GM12891 (cell line): ENCODE data around the gene NKX6-2.

Source experiments
- DNase-seq: peaks from one replicate; pipeline ENCODE4 v3.0.0; 2011; ENCODE audit warnings: low spot score; ENCODE audit not compliant: insufficient read length
- FAIRE-seq: peaks from 2 replicates; lab custom pipeline; 2011; peaks lifted over from hg19 to GRCh38; lab: Jason Lieb, UNC
- PAX5 ChIP-seq: IDR thresholded peaks from 2 replicates; pipeline ENCODE4 v1.6.1; 2011; ENCODE audit warnings: low read length, moderate library complexity, mild to moderate bottlenecking; ENCODE audit not compliant: insufficient read depth, severe bottlenecking
- POLR2A ChIP-seq: IDR thresholded peaks from 2 replicates; pipeline ENCODE4 v1.6.1; 2011; ENCODE audit warnings: low read depth, low read length, control low read depth
- POLR2AphosphoS5 ChIP-seq: IDR thresholded peaks from 2 replicates; pipeline ENCODE4 v1.6.1; 2011; ENCODE audit warnings: low read depth, low read length, control low read depth
- POU2F2 ChIP-seq: IDR thresholded peaks from 2 replicates; pipeline ENCODE4 v1.6.1; 2011; ENCODE audit warnings: low read depth, mild to moderate bottlenecking, control low read depth, low read length, moderate library complexity
- SPI1 ChIP-seq: IDR thresholded peaks from 2 replicates; pipeline ENCODE4 v1.6.1; 2011; ENCODE audit warnings: low read depth, low read length, control low read depth
- TAF1 ChIP-seq: IDR thresholded peaks from 2 replicates; pipeline ENCODE4 v1.6.1; 2011; ENCODE audit warnings: low read depth, low read length, control low read depth

NKX6-2 gene

DNA sequence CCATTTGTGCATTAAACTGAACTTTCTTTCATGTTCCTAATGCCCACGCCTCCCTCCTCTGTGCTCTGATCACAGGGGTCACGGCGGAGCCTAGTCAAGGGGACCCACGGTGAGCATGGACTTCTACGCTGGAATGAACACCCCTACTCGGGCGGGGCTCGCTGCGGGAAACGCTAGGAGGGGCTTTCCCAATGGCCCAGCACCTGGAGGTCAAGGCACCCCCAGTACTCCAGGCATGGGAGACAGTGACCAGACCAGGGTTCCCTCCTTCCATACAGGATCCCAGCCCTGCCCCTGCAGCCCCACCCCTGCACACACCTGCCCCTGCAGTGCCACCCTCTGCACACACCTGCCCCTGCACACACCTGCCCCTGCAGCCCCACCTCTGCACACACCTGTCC is 27.1 kb upstream of the NKX6-2 start:
- no peak for FAIRE-seq
- TF ChIP-seq POU2F2 (no peak), TAF1 (no peak)

DNA sequence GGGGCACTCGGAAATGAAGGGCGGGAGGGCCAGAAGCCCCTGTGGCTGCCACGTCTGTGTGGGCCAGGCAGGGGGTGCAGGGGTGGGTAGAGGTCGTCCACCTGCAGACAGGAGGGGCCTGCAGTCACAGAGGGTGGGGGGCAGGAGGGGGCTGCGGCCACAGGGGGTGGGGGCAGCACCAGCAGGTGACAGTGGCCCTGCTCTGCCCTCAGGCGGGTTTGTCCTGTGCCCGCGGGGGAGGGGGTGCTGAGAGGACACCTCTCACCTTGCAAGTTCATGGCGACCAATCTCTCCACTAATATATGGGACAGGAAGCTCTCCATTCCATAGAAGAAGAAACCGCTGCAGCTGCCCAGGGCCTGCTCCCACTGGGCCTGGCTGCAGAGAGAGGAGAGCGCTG is 26.6 kb upstream of the NKX6-2 start:
- no peak for TF ChIP-seq POLR2AphosphoS5
- no peak for TF ChIP-seq POU2F2
- no peak for TF ChIP-seq TAF1
- no peak for TF ChIP-seq SPI1
- no peak for TF ChIP-seq PAX5
- TF ChIP-seq POLR2A: no peak
- FAIRE-seq: no peak
- DNase-seq: no peak

More for the DNA sequence above, 27.1 kb upstream of the NKX6-2 start:
- no peak for DNase-seq

DNA sequence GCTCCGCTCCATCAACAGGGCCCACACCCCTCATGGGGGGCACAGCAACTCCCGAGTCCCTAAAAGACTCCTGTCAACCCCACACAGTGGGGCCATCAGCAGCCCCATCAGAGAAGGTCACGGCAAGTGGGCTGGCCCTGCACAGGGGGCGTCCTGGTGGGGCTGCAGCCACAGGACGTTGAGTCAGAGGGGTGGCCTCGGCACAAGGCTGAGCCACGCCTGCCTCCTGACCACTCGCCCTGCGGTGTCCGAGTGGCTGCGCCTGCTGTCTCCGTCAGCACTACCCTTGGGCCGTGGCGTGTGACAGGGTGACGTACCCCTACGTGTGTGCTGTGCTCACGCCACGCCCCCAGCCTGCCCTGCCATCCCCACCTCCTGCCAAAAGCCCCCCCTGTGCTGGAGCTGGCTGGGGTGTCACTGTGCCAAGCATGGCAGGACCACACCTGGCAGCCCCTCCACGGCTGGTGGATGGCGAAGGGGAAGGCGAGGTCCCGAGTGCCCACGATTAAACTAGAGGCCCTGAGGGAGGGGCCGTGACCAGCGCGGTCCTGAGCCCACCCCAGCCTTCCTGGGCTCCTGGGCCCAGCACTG is 26.0 kb upstream of the NKX6-2 start:
- TF ChIP-seq POU2F2 (no peak), TAF1 (no peak), SPI1 (no peak), POLR2A (no peak), POLR2AphosphoS5 (no peak), PAX5 (no peak)
- no peak for FAIRE-seq
- DNase-seq: no peak

DNA sequence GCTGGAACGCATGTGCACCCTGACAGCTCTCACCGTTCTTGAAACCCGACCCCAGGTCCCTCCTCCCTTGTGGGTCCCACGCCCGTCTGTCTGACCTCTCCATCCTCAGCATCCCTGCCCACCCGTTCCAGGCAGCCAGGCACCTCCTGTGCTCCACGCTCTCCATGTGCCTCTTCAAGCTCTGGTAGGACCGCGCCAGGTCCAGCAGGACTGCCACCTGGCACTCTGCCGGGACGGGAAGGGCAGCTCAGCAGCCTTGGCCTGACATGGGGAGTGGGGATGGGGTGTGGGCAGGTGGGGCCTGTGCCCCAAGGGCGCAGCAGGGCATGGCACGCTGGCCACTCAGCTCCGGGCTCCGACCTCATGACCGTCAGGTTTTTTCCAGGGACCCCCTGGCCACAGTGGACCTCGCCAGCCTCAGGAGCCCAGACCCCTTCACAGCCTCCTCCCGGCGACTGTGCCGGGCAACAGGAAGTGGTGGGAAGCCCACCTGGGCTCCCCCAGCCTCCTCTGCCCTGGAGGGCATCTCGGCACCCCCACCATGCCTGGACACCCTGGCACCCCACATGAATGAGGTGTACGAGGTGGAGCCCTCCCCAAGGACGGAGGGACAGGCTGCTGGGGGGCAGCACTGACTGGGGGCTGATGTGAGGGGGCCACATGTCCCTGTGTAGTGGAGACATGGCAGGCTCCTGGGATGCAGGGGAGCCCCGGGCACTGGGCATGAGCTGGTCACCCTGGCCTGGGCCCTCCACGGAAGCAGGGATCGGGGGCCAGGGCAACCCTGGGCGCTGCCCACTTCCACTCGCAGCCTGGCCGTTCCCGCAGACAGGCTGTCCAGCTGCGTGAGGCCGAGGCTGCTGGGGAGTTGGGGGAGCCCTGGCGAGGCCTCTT is 25.1 kb upstream of the NKX6-2 start:
- no peak for DNase-seq
- TF ChIP-seq PAX5 (no peak), TAF1 (no peak), POLR2A (no peak), POLR2AphosphoS5 (no peak), POU2F2 (no peak), SPI1 (no peak)
- FAIRE-seq: no peak

DNA sequence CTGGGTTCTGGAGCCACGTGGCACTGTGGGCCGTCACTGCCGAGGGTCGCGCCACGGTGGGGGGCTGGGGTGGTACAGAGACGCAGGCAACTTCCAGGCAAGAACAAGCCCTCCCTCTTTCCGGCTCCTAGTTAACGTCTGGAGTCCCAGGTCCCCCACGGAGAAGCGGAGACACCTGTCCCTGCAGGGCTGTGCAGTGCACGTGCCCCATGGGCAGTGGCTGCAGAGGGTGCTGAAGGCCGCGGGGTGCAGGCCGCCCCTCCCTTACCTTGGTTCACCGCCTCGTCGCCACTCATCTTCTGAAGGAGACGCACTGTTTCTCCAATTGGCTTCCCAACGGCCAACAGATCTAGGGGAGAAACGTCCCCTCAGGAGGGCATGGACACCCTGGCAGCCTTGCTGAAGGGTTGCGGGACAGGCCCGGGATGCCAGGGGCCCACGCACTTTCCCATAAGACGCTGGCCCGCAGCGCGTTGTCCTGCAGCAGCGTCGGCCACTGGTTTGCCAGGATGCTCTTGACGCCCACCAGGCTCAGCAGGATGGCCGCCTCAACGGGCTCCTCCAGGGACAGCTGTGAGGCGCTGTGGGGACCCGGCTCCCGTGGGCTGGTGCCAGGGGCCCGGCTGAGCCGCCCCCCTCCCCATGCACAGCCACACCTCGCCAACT is 24.3 kb upstream of the NKX6-2 start:
- DNase-seq (no peak), FAIRE-seq (no peak)
- TF ChIP-seq TAF1 (no peak), POLR2A (no peak), SPI1 (no peak), POLR2AphosphoS5 (no peak), PAX5 (no peak), POU2F2 (no peak)

DNA sequence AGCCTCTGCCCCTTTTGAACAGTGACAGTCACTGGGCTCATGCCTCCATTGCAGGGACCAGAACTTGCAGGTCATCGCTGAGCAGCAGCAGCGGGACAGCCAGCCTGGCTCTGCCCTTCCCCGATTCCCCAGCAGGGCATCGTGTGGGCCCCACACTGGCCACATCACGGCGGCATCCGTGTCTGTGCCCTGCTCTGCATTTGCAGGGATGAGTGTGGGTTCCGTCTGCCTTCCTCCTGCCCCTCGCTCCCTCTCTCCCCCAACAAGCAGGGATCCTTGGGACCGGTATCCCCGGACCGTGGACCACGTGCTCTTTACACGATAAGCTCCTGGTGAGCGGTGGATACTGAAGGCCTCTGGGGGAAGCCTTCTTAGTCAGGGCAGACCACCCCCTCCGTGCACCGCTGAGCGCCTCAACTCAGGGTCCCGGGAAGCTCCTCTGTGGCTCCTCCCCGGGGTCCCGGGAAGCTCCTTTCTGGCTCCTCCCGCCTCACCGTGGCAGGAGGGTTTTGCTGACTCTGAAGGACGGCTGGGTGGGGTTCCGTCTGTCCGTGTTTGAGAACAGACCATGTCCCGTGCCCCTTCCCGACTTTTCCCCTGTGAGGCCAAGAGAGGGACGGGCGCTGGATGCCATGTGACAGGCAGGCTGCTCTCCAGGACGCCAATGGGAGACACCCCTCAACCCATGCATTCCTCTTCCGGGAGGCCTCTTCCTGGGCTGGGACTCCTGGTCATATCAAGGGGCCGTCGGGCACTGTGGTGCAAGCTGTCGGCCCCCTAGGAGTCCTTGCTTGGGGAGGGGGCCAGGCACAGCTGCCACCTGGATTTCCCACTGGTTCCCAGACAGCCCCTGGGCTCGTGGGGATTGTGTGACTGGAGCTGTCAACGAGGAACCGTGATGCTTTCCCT is 23.5 kb upstream of the NKX6-2 start:
- DNase-seq (no peak), FAIRE-seq (no peak)
- no peak for TF ChIP-seq POU2F2
- TF ChIP-seq POLR2A: no peak
- no peak for TF ChIP-seq TAF1

GRCh38 chr10:132808383-132809231 is 22.7 kb upstream of the NKX6-2 start:
- TF ChIP-seq PAX5 (no peak), TAF1 (no peak), POLR2AphosphoS5 (no peak), SPI1 (no peak), POU2F2 (no peak), POLR2A (no peak)
- FAIRE-seq (no peak), DNase-seq (no peak)

DNA sequence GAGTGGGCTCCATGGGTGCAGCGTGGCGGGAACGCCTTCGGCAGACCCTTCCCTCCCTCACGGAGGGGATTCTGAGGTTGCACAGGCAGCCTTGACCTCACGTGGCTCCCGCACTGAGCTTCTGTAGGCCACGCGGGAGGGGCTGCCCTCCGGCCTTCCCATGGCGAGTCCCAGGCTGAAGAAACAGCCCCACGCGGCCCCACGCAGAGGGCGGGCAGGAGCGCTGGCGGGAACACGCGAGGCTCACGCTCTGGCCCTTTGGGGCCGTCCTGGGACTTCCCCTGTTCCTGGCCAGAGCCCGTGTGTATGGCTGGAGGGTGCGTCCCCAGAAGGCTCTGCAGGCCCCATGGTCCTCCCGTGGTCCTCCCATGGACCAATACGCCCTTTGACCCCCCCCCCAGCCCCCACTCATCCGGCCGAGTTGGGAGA is 21.7 kb upstream of the NKX6-2 start:
- FAIRE-seq (no peak), DNase-seq (no peak)
- TF ChIP-seq POU2F2 (no peak), POLR2AphosphoS5 (no peak), SPI1 (no peak), PAX5 (no peak), TAF1 (no peak), POLR2A (no peak)

GRCh38 chr10:132806561-132807003 is 20.6 kb upstream of the NKX6-2 start:
- TF ChIP-seq PAX5: no peak
- no peak for TF ChIP-seq TAF1
- TF ChIP-seq POU2F2: no peak
- FAIRE-seq (no peak), DNase-seq (no peak)
